GM19193 (cell line): ENCODE measurements around the gene GJA8.

ENCODE experiments used
- POLR2A ChIP-seq: IDR thresholded peaks from 4 replicates; pipeline ENCODE4 v1.6.1; 2011; ENCODE audit not compliant: insufficient read depth, insufficient read length; ENCODE audit errors: extremely low read depth

The GJA8 gene

DNA sequence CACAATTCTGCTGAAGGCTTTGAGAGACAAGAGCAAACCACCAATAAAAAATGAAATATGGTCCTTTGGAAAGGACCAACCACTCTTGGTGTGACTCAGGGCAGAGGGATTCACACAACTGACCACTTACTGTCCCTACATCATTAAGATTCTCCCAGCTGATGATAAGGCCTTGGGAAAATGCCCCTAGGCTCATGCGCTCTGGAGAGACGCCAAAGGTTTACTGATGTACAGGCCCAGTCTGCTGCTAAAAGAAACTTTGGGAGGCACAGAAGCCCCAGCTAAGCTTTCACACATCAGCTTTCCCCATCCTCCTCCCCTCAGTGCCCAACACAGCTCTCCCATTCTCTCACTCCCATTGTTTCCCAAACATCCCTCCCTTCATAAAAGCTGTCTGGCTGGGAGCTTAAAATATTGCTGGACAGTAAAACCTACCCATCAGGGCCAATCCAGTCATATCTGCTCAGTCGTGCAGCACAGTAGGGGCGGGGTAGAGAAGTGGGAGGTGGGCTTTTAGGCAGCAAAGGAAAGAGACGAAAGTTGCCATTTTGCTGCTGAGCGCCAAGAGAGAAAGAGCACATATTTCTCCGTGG is at the start of gene GJA8:
TSS of gene GJA8 (plus strand) at position 543 of the 593 bp plus-strand sequence. CDS start 5,161 bp downstream, outside the sequence.
- no peak for TF ChIP-seq POLR2A

DNA sequence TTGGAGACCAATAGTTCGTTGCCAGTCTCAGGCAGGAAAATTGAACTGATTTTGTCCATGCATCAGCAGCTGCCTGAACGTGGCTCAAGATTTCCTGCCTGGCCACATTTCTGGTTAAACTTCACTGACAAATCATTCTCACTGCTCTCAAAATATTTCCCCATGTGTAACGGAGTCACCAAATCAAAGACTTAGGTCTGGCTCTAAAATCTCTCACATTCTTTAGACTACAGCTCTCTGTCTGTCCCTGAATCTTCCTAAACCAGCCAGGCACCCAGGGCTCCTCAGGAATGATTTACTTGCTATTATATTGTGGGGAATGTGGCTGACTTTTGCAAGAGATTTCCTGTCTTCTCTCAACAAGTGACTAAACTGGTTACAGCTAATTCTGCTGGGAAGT is 49.2 kb upstream of the GJA8 start:
- TF ChIP-seq POLR2A: no peak

DNA sequence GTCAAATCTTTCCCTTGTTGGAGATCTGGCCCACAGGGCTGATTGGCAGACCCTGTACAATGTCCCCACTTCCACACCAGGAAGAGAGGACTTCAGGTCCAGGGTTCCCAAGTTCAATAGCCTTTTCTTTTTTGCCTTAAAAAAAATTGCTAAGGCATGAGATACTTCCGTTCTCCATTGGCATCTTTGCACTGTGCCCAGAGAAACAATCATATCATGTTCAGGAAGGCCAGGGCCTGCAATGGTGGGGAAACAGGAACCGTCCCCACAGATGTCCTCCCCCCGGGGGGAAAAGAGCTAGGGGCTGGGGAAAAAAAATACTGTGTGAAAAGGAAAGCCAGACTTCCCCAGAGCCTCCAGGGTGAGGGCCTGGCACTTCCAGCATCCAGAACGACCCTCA is 24.6 kb upstream of the GJA8 start:
- TF ChIP-seq POLR2A: no peak

DNA sequence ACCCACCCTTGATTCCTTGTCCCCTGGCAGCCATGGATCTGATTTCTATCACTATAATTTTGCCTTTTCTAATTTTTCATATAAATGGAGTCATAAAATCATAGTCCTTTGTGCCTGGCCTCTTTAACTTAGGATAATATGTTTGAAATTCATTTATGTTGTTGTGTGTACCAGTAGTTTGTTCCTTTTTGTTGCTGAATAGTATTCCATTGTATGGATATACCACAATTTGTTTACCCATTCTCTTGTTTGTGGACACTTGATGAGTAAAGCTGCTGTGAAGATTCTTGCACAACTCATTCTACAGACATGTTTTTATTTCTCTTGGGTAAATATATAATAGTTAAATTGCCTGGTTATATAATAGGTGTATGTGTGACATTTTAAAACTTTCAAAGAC is 22.7 kb upstream of the GJA8 start:
- TF ChIP-seq POLR2A: no peak

GRCh38 chr1:147882535-147882934 is 20.1 kb upstream of the GJA8 start:
- TF ChIP-seq POLR2A: no peak

DNA sequence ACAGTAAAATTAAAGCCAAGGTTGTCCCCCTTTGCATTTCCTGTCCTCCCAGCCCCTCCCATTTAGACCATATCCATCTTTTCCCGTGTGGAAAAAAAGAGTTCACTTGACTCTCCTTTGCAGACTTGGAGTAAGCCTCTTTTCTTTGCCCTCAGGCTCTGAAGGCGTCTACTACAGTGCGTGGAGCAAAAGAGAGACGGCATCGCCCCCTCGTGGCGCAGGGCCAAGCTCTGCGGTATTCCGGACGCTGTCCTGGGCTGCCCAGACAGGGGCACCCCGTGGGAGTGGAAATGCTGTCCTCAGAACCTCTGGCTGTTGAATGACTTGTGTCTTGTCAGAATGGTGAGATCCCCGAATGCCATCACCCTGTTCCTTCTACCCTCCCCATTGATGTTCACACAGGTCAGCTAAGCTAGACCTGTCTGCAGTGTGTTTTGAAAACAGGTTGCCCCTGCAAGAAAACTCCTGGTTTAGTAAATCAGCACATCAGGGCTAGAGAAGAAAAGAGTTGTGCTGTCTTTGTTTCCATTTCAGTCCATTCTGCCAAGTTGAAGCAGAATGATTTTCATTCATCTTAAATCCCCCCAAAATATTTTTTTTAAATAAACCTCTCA is 12.3 kb upstream of the GJA8 start:
- TF ChIP-seq POLR2A: no peak

DNA sequence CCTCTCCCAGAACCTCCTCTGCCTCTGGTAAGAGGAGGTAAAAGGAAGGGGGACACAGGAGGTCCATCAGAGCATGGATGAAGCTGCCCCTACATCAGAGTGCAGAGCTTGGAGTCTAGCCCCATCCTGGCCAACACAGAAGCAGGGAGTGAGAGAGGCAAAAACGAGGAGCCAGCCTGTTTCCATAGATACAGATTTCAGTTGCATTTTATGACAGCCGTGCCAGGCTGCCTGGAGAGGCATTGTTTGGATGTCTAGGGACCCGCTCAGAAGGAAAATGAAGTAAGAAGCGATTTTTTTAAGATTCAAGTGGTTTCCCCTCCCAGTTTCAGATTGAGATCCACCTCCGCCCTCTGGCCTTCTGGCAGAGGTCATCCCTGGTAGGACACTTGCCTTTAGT is 11.5 kb upstream of the GJA8 start:
- TF ChIP-seq POLR2A: no peak

DNA sequence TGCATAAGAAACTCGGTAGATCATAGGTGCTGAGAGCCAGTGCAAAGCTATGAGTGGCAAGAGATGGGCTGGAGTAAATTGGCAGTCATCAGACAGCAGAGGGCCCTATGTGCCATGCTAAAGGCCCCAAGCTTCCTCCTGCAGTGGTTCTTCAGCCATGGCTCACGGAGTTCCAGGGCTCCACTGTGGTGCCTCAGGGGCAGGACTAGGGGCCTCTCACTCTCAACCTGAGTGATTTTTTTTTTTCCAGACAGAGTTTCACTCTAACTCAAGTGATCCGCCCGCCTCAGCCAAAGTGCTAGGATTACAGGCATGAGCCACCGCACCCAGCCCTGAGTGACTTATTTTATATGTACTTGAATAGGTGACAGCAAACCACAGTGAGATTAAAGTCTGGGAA is 10.4 kb upstream of the GJA8 start:
- TF ChIP-seq POLR2A: no peak

- no peak for TF ChIP-seq POLR2A
Measured at GRCh38 chr1:147892731-147893214, 9.8 kb upstream of the GJA8 start.

- TF ChIP-seq POLR2A: no peak
Measured at GRCh38 chr1:147895123-147895522, 7.5 kb upstream of the GJA8 start.

DNA sequence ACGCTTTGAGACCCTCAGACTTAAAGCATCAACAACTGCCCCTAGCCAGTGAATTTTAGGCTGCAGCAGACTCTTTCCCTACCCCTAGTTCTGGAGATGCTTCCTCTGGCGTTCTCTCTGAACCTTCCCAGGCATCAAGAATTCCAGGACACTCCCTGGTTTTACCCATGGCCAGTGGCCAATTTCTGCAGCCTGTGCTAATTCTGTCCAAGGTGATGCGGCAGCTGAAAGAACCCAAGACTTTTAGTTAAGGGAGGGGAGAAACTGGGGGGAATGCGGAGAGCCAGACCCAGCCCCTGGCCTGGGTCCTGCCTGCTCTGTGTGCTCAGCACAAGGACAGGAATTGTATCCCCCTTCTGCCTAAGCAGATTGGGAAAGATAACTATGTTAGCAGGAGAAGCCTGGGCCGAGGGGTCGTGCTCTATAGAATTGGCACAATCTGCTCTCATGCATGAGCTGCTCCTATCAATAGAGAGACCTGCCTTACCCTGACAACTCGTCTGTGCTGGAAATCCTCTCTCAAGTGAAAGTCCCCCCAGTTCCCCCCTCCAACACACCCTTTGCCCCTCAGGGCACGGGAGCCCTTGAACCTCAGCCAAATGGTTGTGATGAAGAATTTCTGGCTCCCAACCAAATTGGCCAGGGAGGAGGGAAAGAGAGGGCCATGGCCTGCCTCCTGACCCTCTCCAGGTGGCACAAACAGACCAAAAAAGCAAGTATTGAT is 5.4 kb upstream of the GJA8 start:
- TF ChIP-seq POLR2A: no peak

GRCh38 chr1:147897789-147898188 is 4.8 kb upstream of the GJA8 start:
- TF ChIP-seq POLR2A: no peak

- no peak for TF ChIP-seq POLR2A
Measured at GRCh38 chr1:147904726-147905125, 2.1 kb downstream of the GJA8 start.

GRCh38 chr1:147907786-147908509 is 5.4 kb downstream of the GJA8 start:
- TF ChIP-seq POLR2A: no peak

GRCh38 chr1:147912553-147912952 is 10.0 kb downstream of the GJA8 start:
- TF ChIP-seq POLR2A: no peak

DNA sequence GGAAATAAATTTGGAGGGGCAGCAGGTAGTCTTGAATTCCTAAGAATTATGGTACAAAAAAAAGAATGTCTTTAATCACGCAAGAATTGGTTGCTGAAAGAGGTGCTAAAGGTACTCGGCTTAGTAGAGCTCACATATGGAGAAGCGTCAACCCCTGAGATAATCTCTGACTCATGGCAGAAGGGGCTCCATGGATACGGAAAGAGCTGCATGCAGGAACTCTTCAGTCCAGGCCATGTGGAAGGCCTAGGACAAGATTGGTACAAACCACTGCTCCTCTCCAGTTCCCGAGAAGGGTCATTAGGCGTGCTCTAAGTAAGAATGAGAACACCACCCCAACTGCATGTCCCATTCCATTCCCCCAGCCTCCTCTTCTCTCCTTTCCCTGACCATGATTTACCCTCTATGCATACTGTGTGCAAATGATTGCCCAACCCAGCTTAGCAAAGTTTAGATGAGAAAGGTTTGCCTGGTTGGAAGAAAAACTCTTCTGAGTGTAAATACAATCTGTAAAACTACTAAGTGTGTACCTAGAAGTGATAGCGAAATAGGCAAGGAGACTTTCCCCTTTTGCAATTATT is 10.9 kb downstream of the GJA8 start:
- TF ChIP-seq POLR2A: no peak

- no peak for TF ChIP-seq POLR2A
Measured at GRCh38 chr1:147919896-147920295, 17.3 kb downstream of the GJA8 start.
